ENCODE measurements around the gene TCP11L1.

- no peak for TF ChIP-seq EP300 (IDR thresholded peaks at IDR 0.05)
- TF ChIP-seq, protein P1, sequence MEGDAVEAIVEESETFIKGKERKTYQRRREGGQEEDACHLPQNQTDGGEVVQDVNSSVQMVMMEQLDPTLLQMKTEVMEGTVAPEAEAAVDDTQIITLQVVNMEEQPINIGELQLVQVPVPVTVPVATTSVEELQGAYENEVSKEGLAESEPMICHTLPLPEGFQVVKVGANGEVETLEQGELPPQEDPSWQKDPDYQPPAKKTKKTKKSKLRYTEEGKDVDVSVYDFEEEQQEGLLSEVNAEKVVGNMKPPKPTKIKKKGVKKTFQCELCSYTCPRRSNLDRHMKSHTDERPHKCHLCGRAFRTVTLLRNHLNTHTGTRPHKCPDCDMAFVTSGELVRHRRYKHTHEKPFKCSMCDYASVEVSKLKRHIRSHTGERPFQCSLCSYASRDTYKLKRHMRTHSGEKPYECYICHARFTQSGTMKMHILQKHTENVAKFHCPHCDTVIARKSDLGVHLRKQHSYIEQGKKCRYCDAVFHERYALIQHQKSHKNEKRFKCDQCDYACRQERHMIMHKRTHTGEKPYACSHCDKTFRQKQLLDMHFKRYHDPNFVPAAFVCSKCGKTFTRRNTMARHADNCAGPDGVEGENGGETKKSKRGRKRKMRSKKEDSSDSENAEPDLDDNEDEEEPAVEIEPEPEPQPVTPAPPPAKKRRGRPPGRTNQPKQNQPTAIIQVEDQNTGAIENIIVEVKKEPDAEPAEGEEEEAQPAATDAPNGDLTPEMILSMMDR (IDR thresholded peaks at IDR 0.05), result no peak
- TF ChIP-seq POLR2A (IDR thresholded peaks at IDR 0.05), result no peak
Measured at GRCh38 chr11:32990481-32990880, 48.9 kb upstream of the TCP11L1 start.
